Measurements from ENCODE around the gene NR6A1. TPM values are rescaled to one million over a fixed set of nuclear protein-coding genes. Genes with fewer than 3 reads are reported as not detected.

Gene NR6A1
- total and polyA plus RNA-seq, 2 of the 13 experiments (the other 11 are each of a cell fraction or from before 2014, with no cell fraction given) = 28.1 to 31.5 TPM

GRCh38 chr9:124507880-124508423, 263.2 kb downstream of the NR6A1 start (continued):
- no peak for TF ChIP-seq ZNF589 (CRISPR knock-in tag; conservative IDR thresholded peaks at IDR 0.05)
- no peak for TF ChIP-seq ZNF580 (CRISPR knock-in tag; IDR thresholded peaks at IDR 0.05; ENCODE audit: borderline replicate concordance, low read depth)
- TF ChIP-seq ZNF44 (CRISPR knock-in tag; IDR thresholded peaks at IDR 0.05) = no peak
- TF ChIP-seq ZNF766 (CRISPR knock-in tag; IDR thresholded peaks at IDR 0.05; ENCODE audit: borderline replicate concordance) = no peak
- TF ChIP-seq SOX5 (CRISPR knock-in tag; IDR thresholded peaks at IDR 0.05; ENCODE audit: borderline replicate concordance) = no peak
- no peak for TF ChIP-seq ZBTB21 (CRISPR knock-in tag; IDR thresholded peaks at IDR 0.05)
- no peak for TF ChIP-seq RFX3 (CRISPR knock-in tag; IDR thresholded peaks at IDR 0.05)
- TF ChIP-seq ZBTB33 (CRISPR knock-in tag; IDR thresholded peaks at IDR 0.05) = 0 out of 2 replicates have a peak, but pooled peaks have one; percentile 6
- no peak for TF ChIP-seq TAF15 (IDR thresholded peaks at IDR 0.05; ENCODE audit: low read depth, low read length, poor library complexity, severe bottlenecking)
- no peak for TF ChIP-seq ZFP62 (CRISPR knock-in tag; IDR thresholded peaks at IDR 0.05)
- TF ChIP-seq NFAT5 (CRISPR knock-in tag; IDR thresholded peaks at IDR 0.05) = no peak
- TF ChIP-seq CEBPG (CRISPR knock-in tag; IDR thresholded peaks at IDR 0.05) = no peak
- no peak for TF ChIP-seq GABPA (IDR thresholded peaks at IDR 0.05; ENCODE audit: low read depth, low read length)
- peak; percentile 48; the same call in 1 of the 2 replicates for TF ChIP-seq GABPA (CRISPR knock-in tag; IDR thresholded peaks at IDR 0.05; ENCODE audit: low read depth)
- TF ChIP-seq ZC3H13 (CRISPR knock-in tag; IDR thresholded peaks at IDR 0.05) = no peak
- TF ChIP-seq ATF1 (CRISPR knock-in tag; IDR thresholded peaks at IDR 0.05) = no peak
- TF ChIP-seq RAD51 (IDR thresholded peaks at IDR 0.05; ENCODE audit: borderline replicate concordance) = no peak
- no peak for TF ChIP-seq BCL6 (CRISPR knock-in tag; IDR thresholded peaks at IDR 0.05)
- no peak for TF ChIP-seq TP53 (CRISPR knock-in tag; conservative IDR thresholded peaks at IDR 0.05)
- no peak for TF ChIP-seq ZBTB20 (CRISPR knock-in tag; IDR thresholded peaks at IDR 0.05; ENCODE audit: borderline replicate concordance, low read depth)
- TF ChIP-seq MED1 (CRISPR knock-in tag; IDR thresholded peaks at IDR 0.05) = no peak
- TF ChIP-seq FLYWCH1 (CRISPR knock-in tag; IDR thresholded peaks at IDR 0.05) = no peak
- TF ChIP-seq PCBP1 (IDR thresholded peaks at IDR 0.05; ENCODE audit: borderline replicate concordance, low read depth, low read length) = no peak
- no peak for TF ChIP-seq ELF1 (CRISPR knock-in tag; IDR thresholded peaks at IDR 0.05)
- no peak for TF ChIP-seq HBP1 (CRISPR knock-in tag; IDR thresholded peaks at IDR 0.05; ENCODE audit: low read depth)
